ENCODE results near the gene ST6GALNAC3. TPM values are rescaled to one million over a fixed set of nuclear protein-coding genes. Genes with fewer than 3 reads are reported as not detected.
A peak's percentile ranks its signal among the peaks of the same experiment; 100 is the strongest.

ST6GALNAC3 gene
- total and polyA plus RNA-seq, 2 donors from 2014 or later, result 8.8 to 15.8 TPM

DNA sequence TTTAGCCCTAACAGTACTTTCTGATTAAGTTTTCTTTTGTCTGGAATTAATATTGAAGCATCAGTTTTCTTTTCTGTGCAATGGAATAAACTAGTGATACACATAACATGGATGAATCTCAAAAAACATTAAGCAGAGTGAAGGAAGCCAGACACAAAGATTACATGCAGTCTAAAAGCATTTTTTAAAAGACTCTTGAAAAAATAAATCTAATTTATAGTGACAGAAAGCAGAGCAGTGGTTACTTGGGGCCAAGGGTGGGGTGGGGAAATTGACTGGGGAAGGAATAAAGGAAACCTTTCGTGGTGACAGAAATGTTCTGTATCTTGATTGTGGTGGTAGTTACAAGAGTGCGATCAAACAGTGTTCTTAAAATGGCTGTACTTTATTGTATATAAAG, 20.2 kb upstream of the ST6GALNAC3 start:
- Histone ChIP-seq H3K9ac (ENCODE audit: low read length in 3 of 3) (no peak overlapping the region), H3K4me1 (ENCODE audit: control insufficient read depth in 2 of 3, insufficient read depth in 2 of 3, low read depth in 1 of 3, low read length in 3 of 3) (peaks cover 0 to 3% (median 0%) of the 10 kb centered on the region in 3 donors), H3K27me3 (ENCODE audit: control insufficient read depth, insufficient read depth, low read length) (no peaks in the 10 kb centered on the region), H3K36me3 (ENCODE audit: control insufficient read depth in 2 of 3, insufficient read depth in 3 of 3, low read length in 3 of 3) (no peaks in the 10 kb centered on the region), H3K9me3 (ENCODE audit: control insufficient read depth in 2 of 3, insufficient read depth in 1 of 3, low read length in 3 of 3) (no peaks in the 10 kb centered on the region), H3K4me3 (ENCODE audit: low read length in 3 of 3) (no peak overlapping the region), H3K27ac (ENCODE audit: low read depth in 2 of 2, low read length in 2 of 2) (no peak overlapping the region)
- FAIRE-seq, result no peak
- no peak for DNase-seq
- intact Hi-C loops (cut with DNase I), result no loop called here
- TF ChIP-seq, protein P1, sequence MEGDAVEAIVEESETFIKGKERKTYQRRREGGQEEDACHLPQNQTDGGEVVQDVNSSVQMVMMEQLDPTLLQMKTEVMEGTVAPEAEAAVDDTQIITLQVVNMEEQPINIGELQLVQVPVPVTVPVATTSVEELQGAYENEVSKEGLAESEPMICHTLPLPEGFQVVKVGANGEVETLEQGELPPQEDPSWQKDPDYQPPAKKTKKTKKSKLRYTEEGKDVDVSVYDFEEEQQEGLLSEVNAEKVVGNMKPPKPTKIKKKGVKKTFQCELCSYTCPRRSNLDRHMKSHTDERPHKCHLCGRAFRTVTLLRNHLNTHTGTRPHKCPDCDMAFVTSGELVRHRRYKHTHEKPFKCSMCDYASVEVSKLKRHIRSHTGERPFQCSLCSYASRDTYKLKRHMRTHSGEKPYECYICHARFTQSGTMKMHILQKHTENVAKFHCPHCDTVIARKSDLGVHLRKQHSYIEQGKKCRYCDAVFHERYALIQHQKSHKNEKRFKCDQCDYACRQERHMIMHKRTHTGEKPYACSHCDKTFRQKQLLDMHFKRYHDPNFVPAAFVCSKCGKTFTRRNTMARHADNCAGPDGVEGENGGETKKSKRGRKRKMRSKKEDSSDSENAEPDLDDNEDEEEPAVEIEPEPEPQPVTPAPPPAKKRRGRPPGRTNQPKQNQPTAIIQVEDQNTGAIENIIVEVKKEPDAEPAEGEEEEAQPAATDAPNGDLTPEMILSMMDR (IDR thresholded peaks at IDR 0.05; ENCODE audit: borderline replicate concordance, extremely low read depth, insufficient read depth), result no peak

DNA sequence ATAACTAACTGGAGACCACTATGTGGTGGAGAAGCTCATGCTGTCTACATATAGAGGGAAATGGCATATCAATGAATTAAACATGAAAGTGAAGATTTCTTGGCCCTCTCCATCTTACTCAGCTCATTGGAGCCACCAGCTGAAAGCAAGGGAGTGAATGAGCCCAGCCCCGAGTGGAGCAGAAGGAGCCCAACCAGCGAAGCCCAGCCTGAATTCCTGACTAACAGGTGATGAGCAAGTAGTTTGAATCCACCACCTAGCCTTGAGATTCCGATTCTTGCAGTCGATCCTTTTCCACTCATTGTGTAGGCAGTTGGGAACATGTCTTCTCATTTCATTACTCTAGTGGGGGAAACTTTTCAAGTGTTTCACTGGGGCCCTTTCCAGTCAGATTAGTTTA, 18.6 kb upstream of the ST6GALNAC3 start:
- H3K9me3 ChIP-seq (ENCODE audit: control insufficient read depth in 2 of 3, insufficient read depth in 1 of 3, low read length in 3 of 3), result no peaks in the 10 kb centered on the region
- TF ChIP-seq, protein P1 (IDR thresholded peaks at IDR 0.05; ENCODE audit: borderline replicate concordance, extremely low read depth, insufficient read depth), result no peak
- intact Hi-C loops (cut with DNase I), result no loop called here
- no peaks in the 10 kb centered on the region for H3K36me3 ChIP-seq (ENCODE audit: control insufficient read depth in 2 of 3, insufficient read depth in 3 of 3, low read length in 3 of 3)
- H3K27me3 ChIP-seq (ENCODE audit: control insufficient read depth, insufficient read depth, low read length), result no peaks in the 10 kb centered on the region
- no peak overlapping the region for H3K27ac ChIP-seq (ENCODE audit: low read depth in 2 of 2, low read length in 2 of 2)
- no peak overlapping the region for H3K9ac ChIP-seq (ENCODE audit: low read length in 3 of 3)
- peaks cover 0 to 3% (median 0%) of the 10 kb centered on the region in 3 donors for H3K4me1 ChIP-seq (ENCODE audit: control insufficient read depth in 2 of 3, insufficient read depth in 2 of 3, low read depth in 1 of 3, low read length in 3 of 3)
- no peak for FAIRE-seq
- no peak overlapping the region for H3K4me3 ChIP-seq (ENCODE audit: low read length in 3 of 3)
- DNase-seq, result no peak

DNA sequence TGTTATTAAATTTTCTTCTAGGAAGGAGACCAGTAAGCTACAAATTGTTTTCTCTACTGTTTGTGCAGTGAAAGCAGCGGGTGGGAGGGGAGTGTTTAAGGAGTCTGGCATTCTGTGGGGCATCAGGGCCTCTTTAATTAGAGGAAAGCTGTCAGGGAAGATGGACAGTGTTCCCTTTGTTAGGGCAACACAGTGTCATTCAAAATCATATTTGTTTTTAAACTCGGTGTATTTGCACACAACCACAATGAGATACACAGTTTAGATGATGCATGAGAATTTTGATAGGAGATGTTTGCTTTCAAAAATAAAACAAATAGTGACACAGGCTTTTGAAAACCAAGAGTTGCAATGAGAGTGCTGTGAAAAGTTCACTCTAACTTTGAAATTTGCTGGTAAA, 15.1 kb upstream of the ST6GALNAC3 start:
- Histone ChIP-seq H3K27ac (ENCODE audit: low read depth in 2 of 2, low read length in 2 of 2) (no peak overlapping the region), H3K27me3 (ENCODE audit: control insufficient read depth, insufficient read depth, low read length) (no peaks in the 10 kb centered on the region), H3K9ac (ENCODE audit: low read length in 3 of 3) (no peak overlapping the region), H3K9me3 (ENCODE audit: control insufficient read depth in 2 of 3, insufficient read depth in 1 of 3, low read length in 3 of 3) (no peaks in the 10 kb centered on the region), H3K4me1 (ENCODE audit: control insufficient read depth in 2 of 3, insufficient read depth in 2 of 3, low read depth in 1 of 3, low read length in 3 of 3) (no peaks in the 10 kb centered on the region), H3K4me3 (ENCODE audit: low read length in 3 of 3) (no peak overlapping the region), H3K36me3 (ENCODE audit: control insufficient read depth in 2 of 3, insufficient read depth in 3 of 3, low read length in 3 of 3) (no peaks in the 10 kb centered on the region)
- peak in 1 of 5 donors; percentile 46 for DNase-seq
- intact Hi-C loops (cut with DNase I), result no loop called here
- TF ChIP-seq, protein P1 (IDR thresholded peaks at IDR 0.05; ENCODE audit: borderline replicate concordance, extremely low read depth, insufficient read depth), result no peak
- no peak for FAIRE-seq

DNA sequence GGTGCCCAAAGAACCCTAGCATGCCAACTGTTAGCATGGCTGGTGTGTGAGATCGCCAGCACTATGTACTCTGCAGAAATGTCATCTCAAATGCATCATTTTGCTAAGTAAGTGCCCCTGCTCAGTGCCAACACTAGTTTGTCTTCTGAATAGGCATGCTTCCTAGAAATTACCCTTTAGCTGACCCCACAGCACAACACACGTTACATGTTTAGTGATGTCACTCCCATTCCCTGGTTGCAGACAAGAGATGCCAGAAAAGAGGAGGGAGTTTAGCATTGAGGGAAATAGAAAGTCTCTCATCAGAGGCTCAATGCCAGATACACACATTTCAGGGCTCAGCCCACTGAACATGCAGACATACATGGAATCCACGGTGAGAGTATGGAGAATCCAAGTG, 9.3 kb upstream of the ST6GALNAC3 start:
- no peaks in the 10 kb centered on the region for H3K27me3 ChIP-seq (ENCODE audit: control insufficient read depth, insufficient read depth, low read length)
- H3K36me3 ChIP-seq (ENCODE audit: control insufficient read depth in 2 of 3, insufficient read depth in 3 of 3, low read length in 3 of 3), result no peaks in the 10 kb centered on the region
- H3K4me1 ChIP-seq (ENCODE audit: control insufficient read depth in 2 of 3, insufficient read depth in 2 of 3, low read depth in 1 of 3, low read length in 3 of 3), result no peaks in the 10 kb centered on the region
- no peak for FAIRE-seq
- DNase-seq, result no peak
- no peak overlapping the region for H3K27ac ChIP-seq (ENCODE audit: low read depth in 2 of 2, low read length in 2 of 2)
- intact Hi-C loops (cut with DNase I), result no loop called here
- H3K4me3 ChIP-seq (ENCODE audit: low read length in 3 of 3), result no peak overlapping the region
- H3K9ac ChIP-seq (ENCODE audit: low read length in 3 of 3), result no peak overlapping the region
- no peaks in the 10 kb centered on the region for H3K9me3 ChIP-seq (ENCODE audit: control insufficient read depth in 2 of 3, insufficient read depth in 1 of 3, low read length in 3 of 3)
- TF ChIP-seq, protein P1 (IDR thresholded peaks at IDR 0.05; ENCODE audit: borderline replicate concordance, extremely low read depth, insufficient read depth), result no peak

Data from kidney (tissue), 14 donors.